HT1080 (cell line): Measurements from ENCODE around the gene PLSCR4. TPM values are rescaled to one million over a fixed set of nuclear protein-coding genes. Genes with fewer than 3 reads are reported as not detected.
"Not testable (repeated sequence)": the region's sequence is repeated elsewhere in the genome, so short reads cannot be mapped to it uniquely, and the experiment has no call there.

Source experiments
- DNase-seq: peaks from one replicate; pipeline ENCODE4 v3.0.0-alpha.2; 2015; ENCODE audit warnings: low read depth
- polyA plus RNA-seq, 2 experiments: library from polyadenylated mRNA; depleted of rRNA; stranded (reverse); fragments of >200 nt; gene quantifications; 2 replicates each; pipeline ENCODE4 v1.2.3, GENCODE V29; 2015
- total RNA-seq: library from RNA; depleted of rRNA; stranded (reverse); fragments of >200 nt; shearing (Covaris generic); gene quantifications from 2 replicates; pipeline ENCODE4 v1.2.3, GENCODE V29; 2014; rRNA removed

PLSCR4 gene, protein sequence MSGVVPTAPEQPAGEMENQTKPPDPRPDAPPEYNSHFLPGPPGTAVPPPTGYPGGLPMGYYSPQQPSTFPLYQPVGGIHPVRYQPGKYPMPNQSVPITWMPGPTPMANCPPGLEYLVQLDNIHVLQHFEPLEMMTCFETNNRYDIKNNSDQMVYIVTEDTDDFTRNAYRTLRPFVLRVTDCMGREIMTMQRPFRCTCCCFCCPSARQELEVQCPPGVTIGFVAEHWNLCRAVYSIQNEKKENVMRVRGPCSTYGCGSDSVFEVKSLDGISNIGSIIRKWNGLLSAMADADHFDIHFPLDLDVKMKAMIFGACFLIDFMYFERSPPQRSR
- total RNA-seq: 2.6 and 2.7 TPM in 2 replicates
- polyA plus RNA-seq (2015; cell fraction: cytosol; rRNA removed): 2.9 and 4.7 TPM in 2 replicates
- polyA plus RNA-seq (2015; cell fraction: nucleus; rRNA removed): 7.9 and 8.0 TPM in 2 replicates

DNA sequence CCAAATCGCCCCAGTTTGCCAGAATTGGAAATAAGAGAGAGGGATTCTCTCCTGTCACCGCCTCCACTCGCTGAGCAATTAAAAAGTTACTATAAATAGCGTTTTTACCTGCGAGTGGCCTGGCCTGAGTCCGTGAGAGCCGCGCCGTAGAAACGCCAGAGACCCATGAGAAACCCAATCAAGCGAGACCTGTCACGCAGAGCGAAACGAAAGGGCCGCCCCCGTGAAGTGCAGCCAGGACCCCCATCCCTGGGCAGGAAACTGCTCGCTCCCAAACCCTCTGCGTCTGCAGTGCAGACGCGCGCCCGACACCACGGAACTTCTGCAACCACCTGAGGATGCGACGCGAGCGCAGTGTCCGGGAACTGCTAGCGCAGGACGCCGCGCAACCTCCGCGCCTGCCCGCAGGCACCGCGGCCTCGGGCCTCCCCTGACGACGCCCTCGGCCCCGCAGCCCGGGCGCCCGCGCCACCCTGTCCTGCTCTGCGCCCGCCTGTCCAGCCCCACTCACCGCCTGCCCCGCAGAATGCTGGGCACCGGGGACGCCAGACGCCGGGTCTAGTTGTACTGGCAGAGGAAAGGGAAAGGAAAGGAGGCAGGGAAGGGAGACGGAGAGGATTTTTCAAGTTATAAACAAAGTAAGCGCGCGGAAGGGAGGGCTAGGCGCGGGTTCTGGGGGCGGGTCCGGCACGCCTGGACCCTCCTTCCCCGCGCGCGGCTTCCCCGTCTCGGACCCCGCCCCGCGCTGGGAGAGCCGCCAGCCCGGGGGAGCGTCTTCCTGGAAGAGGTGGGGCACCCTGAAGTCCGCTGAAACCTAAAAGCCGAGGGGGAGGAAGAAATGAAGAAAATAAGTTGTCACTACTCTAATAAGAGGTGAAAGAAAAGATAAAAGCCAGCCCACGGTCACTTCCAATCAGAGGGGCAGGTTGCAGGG, at the start of gene PLSCR4:
Gene PLSCR4 (minus strand): TSS at position 657 of the 934 bp plus-strand sequence. CDS start 29,034 bp downstream, outside the sequence.
- peak; percentile 82 for DNase-seq

DNA sequence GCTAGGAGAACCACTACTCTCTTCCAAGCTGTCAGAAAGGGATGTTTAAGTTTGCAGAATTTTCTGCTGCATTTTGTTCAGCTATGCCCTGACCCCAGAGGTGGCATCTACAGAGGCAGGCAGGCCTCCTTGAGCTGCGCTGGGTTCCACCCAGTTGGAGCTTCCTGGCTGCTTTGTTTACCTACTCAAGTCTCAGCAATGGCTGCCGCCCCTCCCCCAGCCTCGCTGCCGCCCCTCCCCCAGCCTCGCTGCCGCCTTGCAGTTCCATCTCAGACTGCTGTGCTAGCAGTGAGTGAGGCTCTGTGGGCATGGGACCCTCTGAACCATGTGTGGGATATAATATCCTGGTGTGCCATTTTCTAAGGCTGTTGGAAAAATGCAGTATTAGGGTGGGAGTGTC, 42.5 kb upstream of the PLSCR4 start:
- not testable (repeated sequence) for DNase-seq

DNA sequence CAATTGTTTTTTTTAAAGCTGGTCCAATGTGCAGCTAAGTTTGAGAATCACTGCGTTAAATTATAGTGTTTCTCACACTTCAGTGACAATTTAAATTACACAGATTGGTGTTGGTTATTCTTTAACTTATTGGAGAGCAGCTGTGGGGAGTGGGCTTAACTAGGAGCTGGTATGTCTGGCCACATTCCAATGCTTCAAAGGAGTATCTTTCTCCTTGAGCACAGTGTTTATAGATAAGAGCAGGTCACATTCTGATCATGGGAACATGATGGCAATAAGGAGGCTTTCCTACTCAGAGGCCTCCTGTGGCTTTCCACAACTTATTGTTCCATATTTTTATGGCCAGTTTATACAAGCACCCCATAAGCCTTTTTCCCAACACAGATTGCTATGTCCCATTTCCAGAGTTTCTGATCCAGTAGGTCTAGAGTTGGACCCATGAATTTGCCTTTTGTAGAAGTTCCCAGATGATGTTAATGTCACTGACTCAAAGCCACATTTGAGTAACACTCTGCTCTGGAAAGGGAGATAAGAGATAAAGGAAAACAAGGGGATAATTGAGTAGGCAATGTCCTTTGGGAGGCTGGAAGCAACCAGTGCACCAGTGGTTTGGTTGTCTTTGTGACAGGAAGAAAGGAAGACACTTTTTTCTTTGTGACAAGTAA, 33.0 kb upstream of the PLSCR4 start:
- DNase-seq: no peak

DNA sequence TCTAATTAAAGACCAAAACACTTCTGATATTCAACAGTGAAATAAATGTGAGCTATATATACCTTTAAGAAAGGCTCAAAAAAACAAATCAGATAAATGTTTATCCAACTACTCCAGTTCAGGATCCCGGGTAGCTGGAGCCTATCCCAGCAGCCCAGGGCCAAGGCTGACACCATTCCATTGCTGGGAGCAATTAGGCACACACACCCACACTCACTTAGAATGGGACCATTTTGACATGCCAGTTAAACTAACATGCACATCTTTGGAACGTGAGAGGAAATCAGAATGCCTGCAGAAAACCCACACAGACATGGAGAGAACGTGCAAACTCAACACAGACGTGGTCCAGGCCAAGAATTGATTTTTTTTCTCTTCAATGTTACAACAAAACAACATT, 30.0 kb upstream of the PLSCR4 start:
- DNase-seq: no peak

DNA sequence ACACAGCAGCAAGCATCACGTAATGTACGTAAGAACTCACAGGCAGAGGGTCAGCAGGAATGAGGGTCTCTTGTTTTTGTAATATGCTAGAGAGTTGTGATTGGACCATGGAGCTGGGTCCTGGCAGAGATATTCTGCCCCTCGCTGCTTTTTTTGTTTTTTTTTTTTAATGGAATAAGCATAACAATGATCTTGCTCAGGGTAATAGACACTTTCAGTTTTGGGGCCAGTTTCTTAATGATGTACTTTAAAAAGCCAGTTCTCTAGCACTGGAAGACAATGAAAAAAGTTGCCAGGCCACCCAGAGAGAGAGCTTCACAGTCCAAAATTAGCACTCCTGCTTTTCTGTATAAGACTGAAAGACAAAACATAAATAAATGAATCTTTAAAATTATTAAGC, 29.0 kb upstream of the PLSCR4 start:
- no peak for DNase-seq

DNA sequence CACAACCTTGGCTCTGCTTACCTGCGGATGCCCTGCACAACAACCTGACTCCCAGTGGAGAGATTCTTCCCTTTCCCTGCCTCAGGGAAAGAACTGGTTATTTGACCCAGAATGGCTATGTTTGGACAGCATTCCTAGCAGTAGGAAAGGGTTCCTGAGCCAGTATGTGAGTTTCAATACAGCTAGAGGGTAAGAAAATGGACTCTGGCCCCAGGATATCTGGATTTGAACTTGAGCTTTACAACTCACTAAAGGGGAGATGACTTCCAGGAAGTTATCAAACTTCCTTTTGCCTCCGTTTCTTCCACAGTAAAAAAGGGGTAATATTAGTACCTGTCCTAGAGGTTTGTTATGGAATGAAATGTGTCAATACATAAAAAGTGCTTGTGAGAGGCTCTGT, 28.1 kb upstream of the PLSCR4 start:
- DNase-seq: no peak

DNA sequence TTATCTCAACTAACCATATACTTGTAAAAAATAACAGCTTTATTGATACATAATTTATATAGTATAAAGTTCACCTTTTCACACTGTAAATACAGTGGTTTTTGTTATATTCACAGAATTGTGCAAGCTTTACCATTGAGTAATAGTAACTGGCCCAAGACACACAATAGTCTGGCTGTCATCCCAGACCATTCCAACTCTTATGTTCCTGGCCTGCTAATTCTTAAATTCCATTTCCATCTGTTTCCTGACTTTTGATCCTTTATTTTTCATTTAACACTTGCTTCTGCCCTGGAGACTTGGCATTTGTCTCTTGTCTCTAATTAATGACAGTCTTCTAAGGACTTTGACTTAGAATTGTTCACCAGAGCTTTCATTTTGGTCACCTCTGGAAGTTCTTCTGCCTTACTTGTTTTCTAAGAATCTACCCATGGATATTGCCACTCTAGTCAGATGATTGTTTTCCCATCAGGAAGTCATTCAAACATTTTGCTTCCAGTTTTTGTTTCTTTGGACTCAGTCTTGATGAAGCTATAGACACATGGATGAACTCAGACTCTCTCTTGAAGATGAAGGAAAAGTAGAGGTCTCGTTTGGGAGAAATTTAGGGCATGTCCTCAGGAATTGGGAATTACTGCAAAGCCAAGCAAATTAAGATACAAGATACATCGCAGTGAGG, 27.2 kb upstream of the PLSCR4 start:
- DNase-seq: peak; percentile 31

DNA sequence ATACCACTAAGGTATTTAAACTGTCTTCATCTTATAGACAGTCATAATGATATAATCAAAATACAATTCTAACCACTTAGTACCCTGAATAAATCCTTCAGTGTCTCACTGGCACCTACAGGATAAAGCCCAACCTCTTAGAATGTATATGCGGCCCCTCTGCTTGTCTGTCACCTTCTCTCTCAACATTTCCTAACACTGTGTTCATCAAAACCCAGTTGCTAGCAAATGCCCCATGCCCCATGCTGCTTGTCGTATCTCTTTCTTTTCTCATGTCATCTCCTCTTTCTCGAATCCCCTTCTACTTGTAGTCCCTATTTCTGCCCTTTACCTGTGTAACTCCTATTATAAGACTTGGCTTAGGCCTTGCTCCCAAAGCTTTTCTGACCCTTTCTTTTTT, 24.6 kb upstream of the PLSCR4 start:
- no peak for DNase-seq

DNA sequence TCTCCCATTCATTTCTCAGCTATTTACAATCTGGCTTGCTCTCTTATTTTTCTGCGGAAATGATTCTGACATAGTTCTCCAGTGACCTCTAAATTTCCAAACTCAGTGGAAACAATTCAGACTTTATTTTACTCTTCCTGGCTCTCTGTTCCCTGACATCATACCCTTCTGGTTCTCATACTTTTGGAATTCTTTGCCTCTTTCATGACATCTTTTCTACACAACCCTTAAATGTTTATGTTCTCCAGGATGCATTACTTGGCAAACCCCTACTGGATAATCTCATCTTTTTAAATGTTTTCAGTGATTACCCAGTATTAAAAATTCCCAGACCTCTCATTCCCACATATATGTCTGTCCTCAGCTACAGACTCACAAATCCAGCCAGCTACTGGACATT, 23.9 kb upstream of the PLSCR4 start:
- DNase-seq: peak; percentile 50

DNA sequence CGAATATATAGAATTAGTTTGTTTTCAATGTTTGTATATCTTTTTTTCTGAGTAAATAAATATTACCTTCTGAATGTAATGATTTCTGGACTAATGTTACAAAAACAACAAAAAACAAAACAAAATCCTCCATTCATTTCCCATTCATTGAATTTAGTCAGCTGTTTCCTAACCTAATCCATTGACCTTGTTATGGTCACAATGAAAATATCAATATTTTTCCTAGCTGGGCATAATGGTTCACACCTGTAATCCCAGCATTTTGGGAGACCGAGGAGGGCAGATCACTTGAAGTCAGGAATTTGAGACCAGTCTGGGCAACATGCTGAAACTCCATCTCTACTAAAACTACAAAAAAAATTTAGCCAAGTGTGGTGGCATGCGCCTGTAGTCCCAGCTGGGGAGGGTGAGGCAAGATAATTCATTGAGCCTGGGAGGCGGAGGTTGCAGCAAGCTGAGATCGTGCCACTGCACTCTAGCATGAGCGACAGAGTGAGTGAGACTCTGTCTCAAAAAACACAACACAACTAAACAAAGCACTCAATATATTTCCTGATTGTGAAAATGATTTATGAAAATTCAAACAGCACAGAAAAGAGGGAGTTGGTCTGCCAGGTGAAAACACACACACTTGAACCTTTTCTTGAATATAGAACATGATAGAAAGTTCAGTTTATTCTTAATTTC, 23.0 kb upstream of the PLSCR4 start:
- DNase-seq: no peak

DNA sequence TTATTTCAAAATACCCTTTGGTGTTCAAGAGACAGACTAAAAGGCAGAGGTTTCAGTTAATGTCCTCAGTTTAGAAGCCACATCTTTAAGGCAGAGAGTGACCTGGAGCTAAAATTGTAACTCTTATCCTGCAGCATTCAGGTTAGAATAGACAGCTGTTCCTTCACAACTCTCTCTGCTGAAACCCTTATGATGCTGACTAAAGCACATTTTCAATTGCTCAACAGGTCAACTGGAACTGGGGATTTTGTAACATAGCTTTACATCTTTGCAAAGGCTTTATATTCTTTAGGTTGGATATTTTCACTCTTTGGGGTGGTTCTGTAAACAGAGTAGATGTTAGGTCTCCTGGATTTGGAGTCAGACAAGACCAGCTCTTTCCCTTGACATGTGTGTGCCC, 20.3 kb upstream of the PLSCR4 start:
- DNase-seq: no peak

DNA sequence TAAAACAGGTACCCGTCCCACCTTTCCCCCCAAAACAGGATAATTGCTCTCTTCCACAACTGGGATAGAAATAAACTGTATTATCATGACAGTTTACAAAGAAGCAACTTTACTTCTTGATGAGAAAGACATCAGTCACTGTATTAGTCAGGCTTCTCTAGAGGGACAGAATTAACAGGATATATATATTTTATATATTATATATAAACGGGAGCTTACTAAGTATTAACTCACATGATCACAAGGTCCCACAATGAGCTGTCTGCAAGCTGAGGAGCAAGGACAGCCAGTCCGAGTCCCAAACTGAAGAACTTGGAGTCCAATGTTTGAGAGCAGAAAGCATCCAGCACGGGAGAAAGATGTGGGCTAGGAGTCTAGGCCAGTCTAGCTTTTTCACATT, 18.4 kb upstream of the PLSCR4 start:
- no peak for DNase-seq

DNA sequence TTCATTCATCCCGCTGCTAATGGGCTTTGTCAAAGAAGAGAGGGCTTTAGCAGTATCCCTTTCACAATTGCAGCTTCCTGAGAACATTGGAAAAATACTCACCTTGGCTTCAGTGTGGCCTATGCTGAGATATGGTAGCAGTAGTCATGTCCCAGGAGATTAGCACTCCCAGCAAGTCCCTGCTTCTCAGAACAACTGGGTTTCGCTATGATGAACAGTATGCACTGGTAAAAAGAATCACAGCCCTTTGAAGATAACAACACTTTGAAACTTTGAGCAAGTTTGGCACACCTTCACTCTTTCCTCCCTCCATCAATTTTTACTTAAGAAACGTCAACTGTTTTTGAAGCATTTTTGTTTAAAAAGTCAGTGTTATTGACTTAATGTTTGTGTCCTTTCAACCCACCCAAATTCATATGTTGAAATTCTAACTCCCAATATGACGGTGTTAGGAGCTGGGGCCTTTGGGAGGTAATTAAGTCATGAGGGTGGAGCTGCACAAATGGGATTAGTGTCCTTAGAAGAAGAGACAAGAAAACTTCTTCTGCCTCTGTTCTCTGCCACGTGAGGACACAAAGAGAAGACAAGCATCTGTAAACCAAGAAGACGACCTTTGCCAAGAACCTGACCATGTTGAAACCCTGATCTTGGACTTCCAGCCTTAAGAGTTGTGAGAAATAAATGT, 17.8 kb upstream of the PLSCR4 start:
- no peak for DNase-seq

DNA sequence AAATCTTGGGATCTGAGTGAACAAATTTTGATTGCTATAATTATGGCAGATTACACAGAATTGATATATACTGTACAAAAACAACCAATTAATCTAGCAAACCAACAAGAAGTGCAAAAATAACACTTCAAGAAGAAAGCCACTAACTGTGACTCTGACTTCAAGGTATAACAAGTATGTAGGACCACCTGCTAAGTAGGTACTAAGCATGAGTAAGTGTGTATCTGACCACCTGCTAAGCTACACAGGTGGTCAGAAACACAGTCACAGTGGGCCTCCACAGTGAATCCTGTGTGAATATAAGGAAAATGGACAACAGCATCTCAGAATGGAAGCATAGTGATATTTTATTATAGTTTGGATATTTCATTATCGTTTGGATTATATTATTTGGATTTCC, 14.8 kb upstream of the PLSCR4 start:
- DNase-seq: no peak

DNA sequence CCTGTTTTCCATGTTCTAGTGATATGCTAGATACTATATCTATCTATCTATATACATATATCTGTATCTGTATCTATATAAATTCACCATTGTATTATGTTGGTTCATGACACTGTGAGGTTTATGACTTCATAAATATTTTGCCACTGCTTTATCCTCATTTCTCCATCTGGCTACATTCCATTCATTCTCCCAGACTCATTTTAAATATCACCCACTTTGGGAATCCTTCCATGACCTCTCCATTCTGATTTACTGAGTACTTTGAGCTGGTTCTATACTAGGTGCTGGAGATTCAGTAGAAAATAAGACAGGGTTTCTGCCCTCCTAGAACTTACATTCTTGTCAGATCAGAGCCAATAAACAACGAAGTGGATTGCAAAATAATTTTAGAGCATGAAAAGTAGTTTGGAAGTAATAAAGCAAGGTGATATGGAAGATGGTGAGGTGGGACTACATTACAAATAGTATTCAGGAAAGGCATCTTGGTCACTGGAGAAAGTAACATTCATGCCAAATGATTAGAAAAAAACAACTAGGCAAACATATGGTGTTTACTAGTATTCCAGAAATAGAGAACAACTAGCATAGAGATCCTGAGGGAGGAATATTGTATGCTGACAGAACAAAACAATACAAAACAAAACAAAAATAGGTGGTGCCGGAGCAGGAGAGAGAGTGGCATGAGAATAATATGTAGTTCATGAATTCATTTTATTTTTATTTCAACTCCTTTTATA, 11.6 kb upstream of the PLSCR4 start:
- no peak for DNase-seq

DNA sequence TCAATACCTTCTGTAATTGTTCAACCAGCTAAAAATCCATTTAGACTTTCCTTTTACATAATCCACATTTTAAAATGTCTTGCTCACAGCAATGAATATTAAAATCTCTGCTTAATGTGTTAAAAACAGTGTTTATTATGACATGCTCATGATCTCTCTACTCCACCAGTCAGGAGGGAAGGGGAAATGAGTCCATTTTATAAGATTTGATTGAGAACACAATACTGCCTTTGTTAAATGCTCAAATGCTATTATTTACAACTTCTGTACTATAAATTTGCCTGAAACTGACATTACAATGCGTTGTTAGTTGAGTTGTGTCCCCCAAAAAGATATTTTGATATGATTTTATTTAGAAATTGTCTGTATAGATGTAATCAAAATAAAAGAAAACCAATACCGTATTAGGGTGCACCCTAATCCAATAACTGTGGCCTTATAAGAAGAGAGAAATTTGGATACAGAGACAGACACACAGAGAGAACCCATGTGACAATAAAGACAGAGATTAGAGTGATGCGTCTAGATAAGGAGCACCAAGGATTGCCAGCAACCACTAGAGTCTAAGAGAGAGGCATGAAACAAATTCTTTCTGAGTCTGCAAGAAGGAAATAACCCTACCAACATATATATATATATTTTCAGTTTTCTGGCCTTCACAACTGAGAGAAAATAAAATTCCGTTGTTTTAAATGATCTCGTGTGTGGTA, 9.1 kb upstream of the PLSCR4 start:
- DNase-seq: no peak

DNA sequence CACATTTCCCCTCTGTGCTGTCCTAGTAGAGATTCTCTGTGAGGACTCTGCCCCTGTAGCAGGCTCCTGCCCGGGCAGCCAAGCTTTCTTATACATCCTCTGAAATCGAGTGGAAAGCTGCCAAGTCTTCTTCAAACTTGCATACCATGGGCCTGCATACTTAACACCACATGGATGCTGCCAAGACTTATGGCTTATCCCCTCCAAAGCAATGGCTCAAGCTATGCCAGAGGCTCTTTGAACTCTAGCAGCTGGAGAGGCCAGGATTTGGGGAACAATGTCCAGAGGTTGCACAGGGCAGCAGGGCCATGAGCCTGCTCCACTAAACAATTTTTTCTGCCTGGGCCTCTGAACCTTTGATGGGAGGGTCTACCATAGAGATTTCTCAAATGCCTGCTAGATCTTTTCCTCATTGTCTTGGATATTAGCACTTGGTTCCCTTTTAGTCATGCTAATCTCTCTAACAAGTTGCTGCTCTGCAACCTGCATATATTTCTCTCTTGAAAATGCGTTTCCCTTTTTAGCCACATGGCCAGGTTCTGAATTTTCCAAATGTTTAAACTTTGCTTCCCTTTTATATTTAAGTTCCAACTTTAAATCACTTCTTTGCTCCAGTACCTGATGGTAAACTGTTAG, 6.1 kb upstream of the PLSCR4 start:
- DNase-seq: no peak

DNA sequence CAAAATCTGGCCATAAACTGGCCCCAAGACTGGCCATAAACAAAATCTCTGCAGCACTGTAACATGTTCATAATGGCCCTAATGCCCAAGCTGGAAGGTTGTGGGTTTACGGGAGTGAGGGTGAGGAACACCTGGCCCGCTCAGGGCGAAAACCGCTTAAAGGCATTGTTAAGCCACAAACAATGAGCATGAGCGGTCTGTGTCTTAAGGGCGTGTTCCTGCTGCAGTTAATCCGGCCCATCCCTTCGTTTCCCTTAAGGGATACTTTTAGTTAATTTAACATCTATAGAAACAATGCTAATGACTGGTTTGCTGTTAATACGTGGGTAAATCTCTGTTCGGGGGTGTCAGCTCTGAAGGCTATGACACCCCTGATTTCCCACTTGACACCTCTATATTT, 1.5 kb upstream of the PLSCR4 start:
- not testable (repeated sequence) for DNase-seq
